Tibial nerve (tissue), 4 donors: Measurements from ENCODE around the gene CUX1.

Source experiments
- CTCF ChIP-seq, 5 experiments: fragments of 200-600 bp in 3 of 5; fragments of 450-650 bp in 2 of 5; sonication (generic) in 3 of 5; IDR thresholded peaks; one replicate each; pipeline ENCODE4 v1.5.1; 2016 to 2019; ENCODE audit warnings: antibody characterized with exemption in 5 of 5, mild to moderate bottlenecking in 3 of 5, moderate library complexity in 2 of 5
- EP300 ChIP-seq, 2 donors: sonication (generic); formaldehyde crosslinking; IDR thresholded peaks; one replicate each; pipeline ENCODE4 v1.6.1; 2017; ENCODE audit warnings: antibody characterized with exemption in 2 of 2, mild to moderate bottlenecking in 1 of 2
- POLR2A ChIP-seq, 2 donors: fragments of 450-650 bp; IDR thresholded peaks; one replicate each; pipeline ENCODE4 v1.6.1; 2017; ENCODE audit warnings: antibody characterized with exemption in 2 of 2, mild to moderate bottlenecking in 2 of 2, moderate library complexity in 2 of 2

DNA sequence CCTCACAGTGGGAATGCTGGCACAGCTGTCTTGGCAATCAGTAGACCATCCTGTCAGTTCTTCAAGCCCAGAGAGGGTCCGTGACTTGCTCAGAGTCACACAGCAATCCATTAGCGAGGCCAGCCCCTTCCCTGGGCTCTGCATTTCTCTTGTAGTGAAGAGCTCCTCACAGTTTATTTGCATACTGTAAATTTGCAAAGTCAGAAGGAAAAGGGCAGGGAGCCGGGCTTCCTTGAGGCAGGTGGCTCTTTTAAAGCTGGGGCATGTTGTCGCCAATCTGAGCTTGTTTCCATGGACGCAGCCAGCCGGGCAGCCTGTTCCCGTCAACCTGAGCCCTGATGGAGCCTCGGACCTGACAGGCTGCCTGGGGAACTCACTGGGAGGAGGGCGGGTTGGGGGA lies 123.4 kb downstream of the CUX1 start:
- TF ChIP-seq CTCF (IDR thresholded peaks at IDR 0.05) = no peak
- no peak for TF ChIP-seq EP300 (IDR thresholded peaks at IDR 0.05)
- no peak for TF ChIP-seq POLR2A (IDR thresholded peaks at IDR 0.05)
